ENCODE measurements around the gene CCDC110.
"Not testable (repeated sequence)": the region's sequence is repeated elsewhere in the genome, so short reads cannot be mapped to it uniquely, and the experiment has no call there.

The CCDC110 gene

DNA sequence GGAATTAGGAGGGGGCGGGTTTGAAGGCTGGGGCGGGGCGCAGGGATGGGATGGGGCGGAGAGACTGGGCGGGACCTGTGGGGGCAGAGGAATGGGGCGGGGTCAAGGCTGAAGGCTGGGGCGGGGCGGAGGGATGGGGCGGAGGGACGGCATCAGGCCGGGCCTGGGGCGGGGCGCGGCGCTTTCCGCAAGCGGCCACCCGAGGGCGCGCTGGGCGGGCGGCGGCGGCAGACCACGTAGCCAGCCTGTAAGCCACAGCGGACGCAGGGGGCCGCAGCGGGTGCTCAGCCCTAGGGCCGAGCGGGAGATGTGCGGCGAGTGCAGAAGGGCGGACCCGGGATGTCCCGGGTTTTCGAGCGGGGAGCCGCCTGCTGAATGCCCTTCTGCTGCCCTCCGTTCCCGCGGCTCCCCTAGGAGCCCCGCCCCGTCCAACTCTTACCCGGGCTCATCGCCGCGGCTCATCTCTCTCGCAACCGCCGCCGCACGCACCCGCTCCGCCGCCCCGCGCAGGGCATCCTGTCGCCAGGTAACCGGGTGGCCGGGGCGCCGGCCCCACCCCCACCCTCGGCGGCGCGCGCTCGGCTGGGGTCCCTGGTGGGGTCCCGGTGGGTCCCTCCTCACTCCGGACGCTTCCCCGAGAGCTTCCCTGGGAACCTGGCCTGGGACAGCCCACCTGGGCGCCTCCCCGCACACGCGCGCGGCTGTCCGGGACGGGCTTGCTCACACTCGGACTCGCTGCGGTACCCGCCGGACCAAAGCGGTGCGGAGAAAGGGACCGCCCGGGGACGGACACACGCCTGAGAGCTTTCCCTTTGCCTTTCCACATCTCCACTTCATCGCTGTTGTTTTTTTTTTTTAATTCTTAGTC is at the start of gene CCDC110:
Gene CCDC110 (minus strand): TSS at position 499 of the 868 bp plus-strand sequence. CDS start 50 bp downstream, at position 449.
- DNase-seq = peak; percentile 87

DNA sequence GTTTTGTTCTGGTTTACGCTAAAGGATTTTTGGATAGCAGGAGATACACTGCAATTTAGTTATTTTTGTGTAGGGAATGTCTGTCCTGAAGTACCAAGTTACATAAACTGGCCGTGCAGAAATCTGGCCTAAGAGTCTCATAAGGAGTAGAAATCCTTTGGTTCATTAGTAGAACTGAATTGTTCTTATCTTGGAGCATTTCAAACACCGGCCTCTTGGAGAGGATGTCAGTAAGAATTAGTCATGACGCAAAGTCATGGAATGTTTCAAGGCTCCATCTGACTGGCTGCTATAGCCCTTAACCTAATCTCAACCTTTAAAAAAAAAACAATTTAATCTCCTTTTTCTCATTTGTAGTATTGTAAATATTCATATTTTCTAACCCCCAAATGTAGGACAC is 48.6 kb upstream of the CCDC110 start:
- no peak for DNase-seq

DNA sequence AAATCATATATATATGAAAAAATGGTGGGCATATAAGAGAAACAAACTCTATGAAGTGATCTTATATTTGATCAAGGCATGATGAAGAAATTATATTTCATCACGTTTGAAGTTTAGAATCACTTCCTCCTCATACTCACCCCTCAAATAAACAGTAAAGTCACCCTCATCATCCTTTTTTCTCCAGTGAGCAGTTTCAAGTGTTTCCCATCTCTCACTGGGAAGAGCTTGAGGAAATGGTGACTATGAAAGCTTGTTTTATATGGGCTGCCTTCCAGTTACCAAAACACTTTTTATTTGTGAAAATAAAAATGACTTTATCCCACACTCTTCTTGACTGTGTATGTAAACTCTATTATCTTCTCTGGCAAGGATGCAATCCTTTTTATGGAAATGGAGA is 47.0 kb upstream of the CCDC110 start:
- DNase-seq = no peak

DNA sequence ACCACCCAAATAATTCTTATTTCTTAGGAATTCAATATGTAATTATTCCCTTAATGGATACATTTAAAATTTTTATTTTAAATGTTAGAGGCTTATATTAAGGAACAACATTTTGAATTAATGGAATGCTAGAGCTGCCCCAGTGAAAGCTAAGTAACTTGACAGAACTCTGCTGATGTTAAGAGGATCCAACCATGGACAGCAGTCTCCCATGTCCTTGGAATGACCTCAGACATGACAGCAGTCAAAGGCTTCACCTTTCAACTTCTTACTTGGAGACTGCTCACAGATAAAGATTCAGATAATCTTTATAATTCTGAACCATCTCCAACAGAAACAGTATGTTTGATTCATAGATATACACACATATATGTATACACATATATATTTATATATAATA is 46.5 kb upstream of the CCDC110 start:
- DNase-seq = no peak

DNA sequence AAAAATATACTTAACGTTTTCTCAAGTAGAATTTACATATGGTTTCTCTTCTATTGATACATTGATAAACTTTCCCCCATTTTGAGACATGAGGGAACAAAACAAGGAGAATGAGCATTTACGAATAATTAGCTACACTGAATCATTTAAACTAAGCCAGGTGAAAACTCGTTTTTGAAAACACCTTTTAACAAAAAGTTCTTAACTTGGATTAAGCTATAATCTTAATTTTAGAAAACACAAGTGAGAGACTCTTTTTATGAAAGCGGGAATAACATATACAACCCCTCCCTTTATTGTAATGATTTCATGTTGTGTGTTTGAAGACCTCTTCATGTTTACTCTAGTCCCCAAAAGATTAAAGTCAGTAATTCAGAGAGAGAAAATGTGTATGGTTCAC is 43.7 kb upstream of the CCDC110 start:
- no peak for DNase-seq

DNA sequence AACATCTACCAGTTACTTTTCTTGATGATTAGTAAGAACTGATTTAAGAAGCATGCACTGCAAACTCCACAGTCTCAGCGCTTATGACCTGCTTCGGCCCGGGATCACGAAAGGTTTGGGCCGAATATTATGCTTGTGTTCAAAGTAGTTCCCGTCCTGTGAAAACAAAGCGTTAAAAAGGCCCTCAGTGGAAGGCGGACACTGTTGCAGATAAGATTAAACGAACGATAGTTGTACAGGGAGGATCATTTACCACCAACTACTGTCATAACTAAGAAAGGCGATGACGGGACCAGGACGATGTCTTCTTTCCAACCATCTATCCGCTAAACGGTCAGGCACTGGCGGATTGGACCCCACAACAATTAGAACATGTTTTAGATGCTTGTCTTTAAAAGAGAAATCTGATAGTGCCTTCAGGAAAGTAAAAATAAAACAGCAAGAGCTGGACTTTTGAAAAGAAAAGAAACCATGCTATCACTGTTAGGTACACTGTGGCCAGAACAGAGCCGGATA is 42.7 kb upstream of the CCDC110 start:
- no peak for DNase-seq

DNA sequence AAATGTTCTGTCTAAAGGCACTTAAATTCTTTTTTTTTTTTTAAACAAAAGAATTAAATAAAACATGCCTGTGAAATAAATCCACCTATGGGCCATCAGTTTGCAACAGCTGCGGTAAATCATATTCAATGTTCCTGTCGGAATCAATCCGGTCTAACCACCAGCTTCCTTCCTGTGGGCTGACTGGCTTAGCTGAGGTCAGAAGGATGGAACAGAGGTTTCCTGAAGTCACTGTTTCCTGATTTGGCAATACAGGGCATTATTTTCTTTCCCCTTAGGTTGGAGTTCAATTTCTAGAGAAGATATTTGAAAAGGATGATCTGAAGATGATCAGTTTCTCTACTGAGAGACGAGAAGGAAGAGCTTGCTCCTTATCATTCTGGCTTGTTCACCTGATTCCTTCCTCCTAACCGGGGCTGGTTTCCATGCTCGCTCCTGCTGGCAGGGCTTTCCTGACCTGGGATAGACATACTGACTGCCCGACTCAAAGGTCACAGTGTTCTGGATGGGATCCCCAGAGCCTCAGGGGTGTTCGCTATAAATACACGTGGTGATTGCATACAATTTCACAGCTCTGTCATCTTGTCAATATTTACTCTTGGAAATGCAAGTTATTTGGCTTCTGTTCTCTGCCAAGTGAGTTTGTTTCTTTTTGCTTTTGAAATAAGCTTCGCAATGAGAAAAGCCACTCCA is 42.1 kb upstream of the CCDC110 start:
- no peak for DNase-seq

DNA sequence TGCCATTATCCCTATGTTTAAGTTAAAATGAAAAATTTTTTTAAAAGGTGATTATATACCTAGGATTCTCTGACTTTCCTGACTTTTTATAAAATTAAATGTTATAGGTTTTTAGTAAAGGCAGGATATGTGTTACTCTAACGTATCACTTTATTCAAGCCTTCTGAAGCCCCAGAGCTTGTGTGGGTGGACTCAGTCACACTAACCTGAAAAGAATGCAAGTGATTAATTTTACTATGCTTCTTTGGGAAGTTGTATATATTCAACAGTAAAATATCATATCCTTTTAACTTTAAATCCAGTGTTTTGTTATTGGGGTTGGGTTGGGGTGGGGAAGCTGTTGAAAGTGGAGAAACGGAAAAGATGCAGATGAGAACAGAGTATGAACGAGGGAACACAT is 41.0 kb upstream of the CCDC110 start:
- no peak for DNase-seq

DNA sequence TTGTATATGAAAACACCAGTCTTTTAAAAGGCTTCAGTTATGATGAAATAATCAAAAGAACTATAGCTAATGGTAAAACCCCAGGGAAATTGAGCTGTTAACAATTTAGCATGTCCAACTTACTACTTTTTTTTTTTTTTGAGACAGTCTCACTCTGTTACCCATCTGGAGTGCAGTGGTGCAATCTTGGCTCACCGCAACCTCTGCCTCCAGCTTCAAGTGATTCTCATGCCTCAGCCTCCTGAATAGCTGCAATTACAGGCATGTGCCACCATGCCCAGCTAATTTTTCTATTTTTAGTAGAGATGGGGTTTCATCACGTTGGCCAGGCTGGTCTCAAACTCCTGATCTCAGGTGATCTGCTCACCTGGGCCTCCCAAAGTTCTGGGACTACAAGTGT is 39.7 kb upstream of the CCDC110 start:
- DNase-seq = not testable (repeated sequence)

DNA sequence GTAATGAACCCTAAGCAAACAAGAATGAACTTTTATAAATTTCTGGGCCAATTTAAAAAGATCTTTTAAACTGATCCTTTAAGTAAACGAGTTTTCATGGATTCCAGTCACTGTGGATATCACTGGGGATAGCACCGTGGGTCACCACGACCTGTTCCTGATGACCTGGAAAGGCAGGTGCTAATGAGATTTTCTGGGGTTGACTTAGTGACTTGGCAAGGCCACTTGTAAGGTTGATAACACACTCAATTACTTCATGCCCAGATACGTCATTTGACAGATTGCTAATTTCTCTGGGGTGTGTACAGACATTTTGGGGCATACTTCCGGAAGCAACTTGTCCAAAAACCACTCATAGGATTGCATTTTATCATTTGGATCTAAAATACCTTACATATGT is 39.3 kb upstream of the CCDC110 start:
- DNase-seq = no peak

DNA sequence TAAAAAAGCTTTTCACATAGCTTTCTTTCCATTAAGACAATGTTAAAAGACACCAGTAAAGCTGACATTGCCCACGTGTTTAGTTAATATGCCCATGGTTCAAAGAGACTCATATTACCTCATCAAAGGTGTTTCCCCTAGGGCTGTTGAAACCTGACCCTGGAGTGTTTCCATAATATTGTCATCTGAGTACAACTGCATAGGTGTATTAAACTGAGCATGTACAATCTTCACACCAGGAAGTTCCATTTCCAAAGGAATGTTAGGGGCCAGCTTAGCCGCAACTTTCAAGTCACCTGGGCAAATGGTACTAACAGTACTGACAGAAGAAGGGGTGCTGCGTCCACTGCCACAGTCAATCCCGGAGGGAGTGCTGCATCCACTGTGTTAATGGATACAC is 36.6 kb upstream of the CCDC110 start:
- DNase-seq = no peak

DNA sequence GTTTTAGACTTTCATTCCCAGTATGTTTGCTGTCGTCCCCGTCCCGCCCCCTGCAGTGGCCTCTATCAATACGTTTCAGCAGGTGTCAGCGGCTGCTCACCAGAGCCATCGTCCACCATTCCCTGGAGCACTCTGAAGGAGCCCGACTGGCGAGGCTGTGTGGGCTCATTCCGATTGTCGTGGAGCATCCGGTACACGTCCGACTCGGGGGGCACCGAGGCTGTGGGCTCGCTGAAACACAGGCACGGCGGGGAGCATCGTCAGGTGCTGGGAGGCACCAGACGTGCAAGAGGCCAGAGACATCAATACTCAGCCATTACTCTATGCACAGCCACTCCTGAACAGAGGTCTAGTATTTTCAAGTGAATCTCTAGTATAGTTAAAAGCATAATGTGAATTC is 34.9 kb upstream of the CCDC110 start:
- DNase-seq = no peak

DNA sequence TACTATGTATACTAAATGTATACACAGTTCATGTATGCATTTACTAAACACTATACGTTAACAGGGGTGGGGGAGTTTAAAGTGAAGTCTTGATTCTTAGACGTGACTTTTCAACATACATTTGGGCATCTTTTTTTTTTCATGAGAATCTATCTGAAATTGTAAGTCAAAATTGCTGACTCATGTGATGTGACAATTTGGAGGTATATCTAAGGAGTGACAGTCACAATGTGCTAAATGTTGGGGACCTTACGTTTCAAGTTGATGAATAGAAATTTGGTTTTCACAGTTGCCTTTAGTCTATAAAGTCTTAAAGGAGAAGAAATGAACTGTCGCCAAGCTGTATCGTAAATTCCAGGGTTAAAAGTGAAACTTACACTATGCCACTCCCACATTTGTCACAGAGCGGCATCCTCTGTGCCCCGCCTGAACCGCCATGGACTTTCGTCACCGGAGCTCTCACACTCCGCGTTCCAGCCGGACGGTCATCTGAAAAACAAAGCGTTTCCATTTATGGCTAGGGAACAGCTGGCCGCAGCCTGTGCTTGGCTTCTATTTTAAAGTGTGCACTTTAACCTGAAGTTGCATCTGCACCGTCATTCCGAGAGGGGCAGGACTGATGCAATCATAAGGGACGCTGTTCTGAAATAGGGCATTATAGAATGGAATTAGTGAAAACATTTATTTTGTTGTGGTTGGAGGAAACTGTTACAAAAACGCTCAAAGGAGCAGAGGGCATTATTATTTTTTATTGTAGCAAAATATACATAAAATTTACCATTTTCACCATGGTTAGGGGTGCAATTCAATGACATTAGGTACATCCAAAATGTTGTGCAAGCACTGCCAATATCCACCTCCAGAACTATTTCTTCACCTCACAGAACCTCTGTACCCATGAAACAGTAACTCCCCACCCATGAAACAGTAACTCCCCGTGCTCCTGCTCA is 32.8 kb upstream of the CCDC110 start:
- DNase-seq = no peak

DNA sequence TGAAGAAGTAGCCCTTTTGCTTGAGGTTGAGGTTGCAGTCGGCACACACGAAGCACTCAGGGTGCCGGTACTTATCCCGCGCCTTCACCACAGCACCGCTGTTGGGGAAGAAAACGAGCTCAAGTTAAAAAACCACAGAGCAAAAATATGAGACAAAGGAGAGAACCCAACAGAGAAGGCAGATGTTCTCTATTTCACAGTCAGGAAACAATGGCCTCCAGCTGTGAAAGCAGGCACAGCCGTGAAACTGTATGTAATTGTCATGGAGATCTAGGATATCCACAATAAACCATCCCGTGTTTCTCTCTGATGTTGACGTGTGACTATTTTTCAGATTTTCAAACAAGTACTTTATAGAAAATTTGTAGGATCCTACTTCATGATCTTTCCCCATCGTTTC is 30.9 kb upstream of the CCDC110 start:
- no peak for DNase-seq

DNA sequence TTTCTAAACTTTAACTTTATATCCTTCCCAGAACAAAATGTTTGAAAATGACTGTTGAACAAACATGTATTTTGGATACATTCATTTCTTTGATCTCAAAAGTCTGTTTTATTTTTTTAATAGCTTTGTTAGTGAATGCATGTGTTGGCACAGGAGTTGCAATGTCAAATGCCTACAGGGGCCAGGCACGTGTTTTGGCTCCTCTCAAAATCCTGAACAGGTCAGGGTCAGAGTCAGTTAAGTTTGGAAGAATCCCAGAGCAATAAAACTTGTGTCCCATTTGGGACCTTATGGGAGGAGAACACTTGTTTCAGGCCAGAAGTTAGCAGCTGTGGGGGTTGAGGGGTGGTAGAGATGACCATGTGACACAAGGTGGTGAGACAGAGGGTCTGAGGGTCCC is 29.0 kb upstream of the CCDC110 start:
- no peak for DNase-seq

GRCh38 chr4:185500035-185500434 is 28.5 kb upstream of the CCDC110 start:
- DNase-seq = no peak

DNA sequence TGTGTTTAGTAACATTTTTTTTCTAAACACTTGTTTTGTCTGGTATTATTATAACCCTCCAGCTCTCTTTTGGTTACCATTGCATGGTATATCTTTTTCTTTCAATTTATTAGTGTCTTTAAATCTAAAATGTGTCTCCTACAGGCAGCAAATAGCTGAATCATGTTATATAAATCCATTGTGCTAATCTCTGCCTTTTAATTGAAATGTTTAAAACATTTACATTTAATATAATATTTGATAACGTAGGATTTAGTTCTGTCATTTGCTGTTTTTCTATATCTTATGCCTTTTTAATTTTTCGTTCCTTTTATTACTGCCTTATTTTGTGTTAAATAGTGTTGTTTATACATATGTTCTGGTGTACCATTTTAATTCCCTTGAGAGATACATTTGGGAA is 17.1 kb upstream of the CCDC110 start:
- DNase-seq = no peak

DNA sequence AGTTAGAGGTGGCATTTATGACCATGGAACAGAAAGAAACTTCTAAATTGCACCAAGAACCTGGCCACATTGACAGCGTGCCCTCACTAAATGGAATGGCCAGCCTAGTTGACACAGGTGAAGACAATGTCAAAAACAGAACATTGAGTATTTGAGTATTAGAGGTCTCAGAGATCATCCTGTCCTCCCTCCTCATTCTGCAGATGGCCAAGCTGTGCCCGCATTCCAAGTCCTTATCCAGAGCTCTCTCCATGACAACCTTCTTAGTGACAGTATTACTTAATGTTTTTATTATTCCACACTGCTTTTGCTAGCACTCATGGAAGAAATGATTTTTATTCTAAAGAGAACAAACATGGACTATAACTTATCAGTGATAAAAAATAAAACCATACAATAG is 9.9 kb upstream of the CCDC110 start:
- no peak for DNase-seq

DNA sequence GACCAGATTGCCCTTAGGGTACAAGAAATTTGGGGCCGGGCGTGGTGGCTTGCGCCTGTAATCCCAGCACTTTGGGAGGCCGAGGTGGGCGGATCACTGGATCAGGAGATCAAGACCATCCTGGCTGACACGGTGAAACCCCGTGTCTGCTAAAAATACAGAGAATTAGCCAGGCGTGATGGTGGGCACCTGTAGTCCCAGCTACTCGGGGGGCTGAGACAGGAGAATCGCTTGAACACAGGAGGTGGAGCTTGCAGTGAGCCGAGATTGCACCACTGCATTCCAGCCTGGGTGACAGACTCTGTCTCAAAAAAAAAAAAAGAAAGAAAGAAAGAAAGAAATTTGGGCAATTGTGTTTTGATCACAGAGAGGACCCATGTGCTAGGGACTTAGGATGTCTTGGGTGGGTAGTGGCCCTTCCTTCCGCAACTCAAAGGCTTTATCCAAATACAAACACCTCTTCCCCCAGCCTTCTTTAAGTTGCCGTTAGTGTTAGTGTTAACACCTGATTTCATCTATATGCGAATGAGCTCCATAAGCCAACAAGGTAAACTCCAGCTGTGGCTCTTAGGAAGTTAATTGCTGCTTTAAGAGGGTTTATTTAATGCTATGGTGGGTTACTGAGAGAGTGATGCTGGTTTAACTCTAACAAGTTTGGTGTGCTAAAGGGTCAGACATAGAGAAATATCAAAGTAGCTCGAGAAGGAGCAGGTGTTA is 8.6 kb upstream of the CCDC110 start:
- DNase-seq = no peak

DNA sequence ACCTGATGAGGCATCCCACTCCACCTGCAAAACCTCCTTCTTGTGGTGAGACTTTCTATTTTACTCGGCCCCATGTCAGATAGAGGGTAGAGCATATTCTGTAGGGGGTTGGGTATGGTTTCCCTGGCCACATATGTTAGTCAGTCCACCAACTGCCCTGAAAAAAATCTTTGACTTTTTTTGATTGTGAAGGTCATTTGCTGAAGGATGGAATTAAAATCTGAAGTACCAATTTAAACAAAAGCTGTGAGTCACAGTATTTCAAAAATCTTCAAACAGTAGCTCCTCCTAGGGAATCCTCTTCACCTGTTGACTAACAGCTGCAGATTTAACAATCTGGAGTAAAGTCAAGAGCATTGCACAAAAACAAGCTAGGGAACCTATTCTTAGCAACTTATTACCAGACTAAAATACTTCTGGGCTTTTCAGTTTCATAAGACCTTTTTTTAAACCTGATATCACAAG is 8.0 kb upstream of the CCDC110 start:
- no peak for DNase-seq

DNA sequence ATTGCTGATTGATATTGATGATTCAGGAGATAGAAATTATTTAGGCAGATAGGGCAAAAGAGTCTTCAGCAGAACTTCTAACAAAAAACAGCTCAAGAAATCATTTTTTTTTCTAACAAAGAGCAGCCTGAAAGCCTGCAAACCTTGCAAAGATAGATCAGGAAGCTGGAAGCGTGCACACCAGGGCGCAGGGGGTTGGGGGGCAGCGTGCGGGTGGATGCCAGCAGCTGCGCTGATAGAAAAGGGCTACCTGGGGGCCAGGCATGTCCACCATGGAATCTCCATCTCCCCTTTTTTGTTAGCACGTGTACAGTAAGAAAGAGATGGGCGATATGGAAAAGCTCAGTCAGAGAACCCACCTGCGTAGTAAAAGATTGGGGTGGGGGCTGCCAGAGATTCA is 1.7 kb upstream of the CCDC110 start:
- DNase-seq = no peak

DNA sequence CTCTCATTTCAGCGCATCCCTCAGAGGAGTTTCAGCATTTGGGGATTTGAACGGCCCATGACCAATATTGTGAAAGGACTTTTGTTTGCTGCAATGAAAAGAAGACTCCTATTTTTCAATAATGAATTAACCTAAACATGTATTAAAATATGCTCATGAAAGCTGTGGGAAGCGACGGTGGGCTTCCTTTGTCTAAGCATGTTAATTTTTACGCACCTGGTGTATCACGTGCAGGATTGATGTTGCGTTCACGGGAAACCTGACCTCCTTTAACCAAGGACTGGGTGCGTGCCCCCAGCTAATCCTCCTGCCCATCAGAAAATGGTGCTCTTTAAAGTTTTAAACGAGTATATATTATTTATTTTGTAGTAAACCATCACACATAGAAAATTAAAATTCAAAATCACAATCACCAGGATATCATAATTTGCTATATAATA is 590 bp upstream of the CCDC110 start:
- DNase-seq = no peak
